ENCODE data around the gene ADAMTS8. TPM values are rescaled to one million over a fixed set of nuclear protein-coding genes. Genes with fewer than 3 reads are reported as not detected.

Gene ADAMTS8
- total and polyA plus RNA-seq, 10 of the 15 experiments (the other 5 are each of a cell fraction or from before 2014, with no cell fraction given) = not detected

DNA sequence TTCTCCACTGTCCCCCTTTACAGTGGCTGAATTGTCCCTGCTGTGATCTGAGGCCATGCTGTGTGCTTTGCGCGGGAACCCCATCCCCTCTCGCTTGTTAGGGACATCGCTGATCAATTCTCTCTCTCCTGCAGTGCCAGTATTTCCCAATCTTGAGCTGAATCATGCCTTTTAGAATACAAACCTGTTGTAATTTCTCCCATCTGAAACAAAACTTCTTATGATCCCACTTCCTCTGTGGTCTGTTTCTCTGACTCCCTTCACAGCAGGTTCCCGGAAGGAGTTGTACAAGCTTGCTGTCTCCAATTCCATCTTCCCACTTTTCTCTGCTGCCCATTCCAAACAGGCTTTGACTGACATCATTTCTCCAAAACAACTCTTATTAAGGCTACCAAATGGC lies 36.9 kb upstream of the ADAMTS8 start:
- FAIRE-seq (no peak), ATAC-seq (no peak), DNase-seq (ENCODE audit: low read depth, low spot score) (no peak)
- in situ Hi-C loops (cut with MboI) = no loop called here
- Histone ChIP-seq H3K79me2 (ENCODE audit: control insufficient read depth, insufficient read depth, low read length) (no peaks in the 10 kb centered on the region), H3K4me3 (no peak overlapping the region), H3K4me2 (ENCODE audit: control insufficient read depth, insufficient read depth) (no peak overlapping the region), H3K9me3 (replicated peaks; ENCODE audit: control insufficient read depth, insufficient read depth, low read length) (no peaks in the 10 kb centered on the region), H3K27ac (ENCODE audit: control insufficient read depth, insufficient read depth) (no peak overlapping the region), H2AFZ (ENCODE audit: control insufficient read depth, low read depth, low read length) (no peak overlapping the region), H4K20me1 (ENCODE audit: control insufficient read depth, insufficient read depth) (no peaks in the 10 kb centered on the region), H3K27me3 (replicated peaks in 1 of 2; ENCODE audit: control insufficient read depth in 2 of 2, insufficient read depth in 2 of 2, low read length in 1 of 2) (peaks cover 0 to 2% of the 10 kb centered on the region in 2 experiments; a peak in 2 of 4 replicates), H3K9ac (ENCODE audit: control insufficient read depth, insufficient read depth, low read length) (no peak overlapping the region), H3K4me1 (ENCODE audit: control insufficient read depth, insufficient read depth, low read length) (no peaks in the 10 kb centered on the region), H3K36me3 (ENCODE audit: control insufficient read depth in 2 of 2, insufficient read depth in 2 of 2, low read length in 1 of 2) (no peaks in the 10 kb centered on the region)
- POLR2A ChIA-PET = no interaction called here
- TF ChIP-seq GABPA (IDR thresholded peaks at IDR 0.05; ENCODE audit: low read depth) (no peak), MLLT1 (IDR thresholded peaks at IDR 0.05) (no peak), SUZ12 (IDR thresholded peaks at IDR 0.05; ENCODE audit: unreplicated experiment) (no peak), MXI1 (IDR thresholded peaks at IDR 0.05; ENCODE audit: low read depth, low read length) (no peak)
- no TSS peak for BruUV-seq (replicated peaks)
- WGBS (ENCODE audit: insufficient coverage, insufficient replicate concordance, low lambda C conversion rate, missing lambda C conversion rate) = 66% methylated on average over 5 of the region's 5 CpGs
- RAD21 ChIA-PET (ENCODE audit: unreplicated experiment) = no interaction called here
- SMC1A ChIA-PET (ENCODE audit: uncharacterized antibody, unreplicated experiment) = interaction anchor here (0.6 kb wide), 1 partner anchor 191 kb away, joined by 3 read pairs; no protein-coding TSS in a partner anchor
- intact Hi-C loops (cut with micrococcal nuclease; ENCODE audit: unreplicated experiment) = no loop called here
- CTCF ChIA-PET = no interaction called here

DNA sequence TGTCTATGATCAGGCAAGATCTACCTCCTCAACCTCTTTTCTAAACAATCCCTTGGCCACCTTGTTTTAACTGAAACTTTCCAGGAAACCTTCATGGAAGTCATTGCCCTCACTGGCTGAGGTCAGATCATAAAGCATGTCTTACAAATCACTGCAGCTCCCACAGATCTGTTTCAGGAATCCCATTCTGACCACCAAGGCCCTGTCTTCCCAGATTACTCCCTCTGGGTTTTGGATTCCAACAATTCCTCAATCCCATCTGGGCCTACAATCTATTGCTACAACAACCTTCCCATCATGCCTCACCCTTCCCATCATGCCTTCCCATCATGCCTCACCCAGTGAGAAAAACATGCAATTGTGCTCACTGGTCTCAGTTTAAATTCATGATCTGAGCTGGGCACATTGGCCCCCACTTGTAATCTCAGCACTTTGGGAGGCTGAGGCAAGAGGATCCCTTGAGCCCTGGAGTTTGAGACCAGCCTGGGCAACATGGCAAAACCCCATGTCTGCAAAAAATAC lies 35.9 kb upstream of the ADAMTS8 start:
- no TSS peak for BruUV-seq (replicated peaks)
- POLR2A ChIA-PET = no interaction called here
- no peak for FAIRE-seq
- no peak for TF ChIP-seq HDAC6 (IDR thresholded peaks at IDR 0.05; ENCODE audit: unreplicated experiment)
- TF ChIP-seq TCF3 (IDR thresholded peaks at IDR 0.05; ENCODE audit: borderline replicate concordance, insufficient read depth, low read depth, low read length) = no peak
- TF ChIP-seq, protein P1, sequence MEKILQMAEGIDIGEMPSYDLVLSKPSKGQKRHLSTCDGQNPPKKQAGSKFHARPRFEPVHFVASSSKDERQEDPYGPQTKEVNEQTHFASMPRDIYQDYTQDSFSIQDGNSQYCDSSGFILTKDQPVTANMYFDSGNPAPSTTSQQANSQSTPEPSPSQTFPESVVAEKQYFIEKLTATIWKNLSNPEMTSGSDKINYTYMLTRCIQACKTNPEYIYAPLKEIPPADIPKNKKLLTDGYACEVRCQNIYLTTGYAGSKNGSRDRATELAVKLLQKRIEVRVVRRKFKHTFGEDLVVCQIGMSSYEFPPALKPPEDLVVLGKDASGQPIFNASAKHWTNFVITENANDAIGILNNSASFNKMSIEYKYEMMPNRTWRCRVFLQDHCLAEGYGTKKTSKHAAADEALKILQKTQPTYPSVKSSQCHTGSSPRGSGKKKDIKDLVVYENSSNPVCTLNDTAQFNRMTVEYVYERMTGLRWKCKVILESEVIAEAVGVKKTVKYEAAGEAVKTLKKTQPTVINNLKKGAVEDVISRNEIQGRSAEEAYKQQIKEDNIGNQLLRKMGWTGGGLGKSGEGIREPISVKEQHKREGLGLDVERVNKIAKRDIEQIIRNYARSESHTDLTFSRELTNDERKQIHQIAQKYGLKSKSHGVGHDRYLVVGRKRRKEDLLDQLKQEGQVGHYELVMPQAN (conservative IDR thresholded peaks at IDR 0.05) = no peak
- TF ChIP-seq POLR2AphosphoS2 (IDR thresholded peaks at IDR 0.05; ENCODE audit: low read depth, low read length) = no peak
- no peak for TF ChIP-seq SMARCA5 (IDR thresholded peaks at IDR 0.05)
- TF ChIP-seq ATF3 (IDR thresholded peaks at IDR 0.05; ENCODE audit: borderline replicate concordance, extremely low read depth, low read depth, low read length) = no peak
- no peak for TF ChIP-seq ZNF217 (IDR thresholded peaks at IDR 0.05)
- TF ChIP-seq BACH1 (IDR thresholded peaks at IDR 0.05; ENCODE audit: borderline replicate concordance) = no peak
- no peak for TF ChIP-seq CREB1 (IDR thresholded peaks at IDR 0.05; ENCODE audit: low read depth)
- TF ChIP-seq NRF1 (conservative IDR thresholded peaks at IDR 0.05; ENCODE audit: low read depth, low read length) = no peak
- no peak for TF ChIP-seq NBN (IDR thresholded peaks at IDR 0.05)
- no peak for TF ChIP-seq KAT2A (conservative IDR thresholded peaks at IDR 0.05; ENCODE audit: control insufficient read depth, low read depth, low read length)
- TF ChIP-seq RAD51 (IDR thresholded peaks at IDR 0.05) = no peak

More for the DNA sequence above, 35.9 kb upstream of the ADAMTS8 start:
- ATAC-seq = no peak
- intact Hi-C loops (cut with micrococcal nuclease; ENCODE audit: unreplicated experiment) = no loop called here
- SMC1A ChIA-PET (ENCODE audit: uncharacterized antibody, unreplicated experiment) = no interaction called here
- DNase-seq (ENCODE audit: low read depth, low spot score) = no peak
- CTCF ChIA-PET = no interaction called here
- Histone ChIP-seq H3K27me3 (replicated peaks in 1 of 2; ENCODE audit: control insufficient read depth in 2 of 2, insufficient read depth in 2 of 2, low read length in 1 of 2) (peaks cover 1 to 2% of the 10 kb centered on the region in 2 experiments; a peak in 2 of 4 replicates), H4K20me1 (ENCODE audit: control insufficient read depth, insufficient read depth) (no peaks in the 10 kb centered on the region), H3K36me3 (ENCODE audit: control insufficient read depth in 2 of 2, insufficient read depth in 2 of 2, low read length in 1 of 2) (no peaks in the 10 kb centered on the region), H3K9ac (ENCODE audit: control insufficient read depth, insufficient read depth, low read length) (no peak overlapping the region), H2AFZ (ENCODE audit: control insufficient read depth, low read depth, low read length) (no peak overlapping the region), H3K4me2 (ENCODE audit: control insufficient read depth, insufficient read depth) (no peak overlapping the region), H3K79me2 (ENCODE audit: control insufficient read depth, insufficient read depth, low read length) (no peaks in the 10 kb centered on the region), H3K4me3 (no peak overlapping the region), H3K4me1 (ENCODE audit: control insufficient read depth, insufficient read depth, low read length) (no peaks in the 10 kb centered on the region), H3K27ac (ENCODE audit: control insufficient read depth, insufficient read depth) (no peak overlapping the region), H3K9me3 (replicated peaks; ENCODE audit: control insufficient read depth, insufficient read depth, low read length) (no peaks in the 10 kb centered on the region)
- in situ Hi-C loops (cut with MboI) = no loop called here
- RAD21 ChIA-PET (ENCODE audit: unreplicated experiment) = no interaction called here
